ENCODE results near the gene NKX1-1.
"Not testable (repeated sequence)": the region's sequence is repeated elsewhere in the genome, so short reads cannot be mapped to it uniquely, and the experiment has no call there.

NKX1-1 gene

DNA sequence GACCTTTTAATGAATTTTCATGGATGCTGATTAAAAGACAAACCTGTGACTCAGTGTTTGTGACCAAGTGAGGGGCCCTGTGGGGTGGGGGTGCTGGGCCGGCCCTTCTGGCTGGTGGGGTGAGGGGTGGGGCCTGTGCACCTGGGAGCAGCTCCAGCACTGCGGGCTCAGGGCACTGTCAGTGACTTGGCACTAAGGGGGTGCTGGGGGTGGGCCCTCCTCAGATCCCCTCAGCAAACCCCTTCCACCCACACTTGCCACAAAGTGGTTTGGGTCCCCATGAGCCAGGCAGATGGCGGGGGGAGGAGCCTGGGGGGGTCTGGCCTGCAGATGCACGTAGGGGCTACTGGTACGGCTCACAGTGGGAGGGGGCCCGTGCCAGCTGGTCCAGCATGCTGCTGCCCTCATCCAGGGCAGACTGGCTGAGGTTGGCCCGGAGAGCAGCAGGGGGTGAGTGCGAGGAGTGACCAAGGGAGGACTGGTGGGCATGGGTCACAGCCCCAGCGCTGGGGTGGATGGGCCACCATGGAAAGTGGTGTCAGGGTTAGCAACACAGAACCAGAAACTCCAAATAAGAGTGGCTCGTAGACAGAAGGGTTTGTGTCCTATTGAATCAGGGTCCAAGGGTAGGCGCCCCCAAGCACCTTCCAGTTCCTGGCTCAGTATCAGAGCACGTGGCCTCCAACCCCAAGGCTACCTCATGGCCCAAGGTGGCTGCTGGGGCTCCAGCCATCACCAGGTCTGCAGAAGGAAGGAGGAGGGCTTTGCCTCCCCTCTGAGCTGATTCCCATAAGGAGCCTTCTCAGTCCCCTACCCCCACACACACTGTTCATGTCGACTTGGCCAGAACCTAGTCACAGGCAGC is 10.1 kb downstream of the NKX1-1 start:
- Histone ChIP-seq H3K9me3 (ENCODE audit: control insufficient read depth, low read length) (no peaks in the 10 kb centered on the region), H3K36me3 (ENCODE audit: control insufficient read depth, insufficient read depth, low read length) (no peaks in the 10 kb centered on the region), H3K4me3 (ENCODE audit: low read depth, low read length) (no peak overlapping the region), H3K9ac (no peak overlapping the region), H3K27ac (no peak overlapping the region), H3K27me3 (ENCODE audit: control insufficient read depth, insufficient read depth, low read length) (no peaks in the 10 kb centered on the region), H3K4me1 (no peaks in the 10 kb centered on the region), H3K4me2 (ENCODE audit: low read length) (no peak overlapping the region), H3K79me2 (no peaks in the 10 kb centered on the region), H2AFZ (no peak overlapping the region)
- TF ChIP-seq, protein P1, sequence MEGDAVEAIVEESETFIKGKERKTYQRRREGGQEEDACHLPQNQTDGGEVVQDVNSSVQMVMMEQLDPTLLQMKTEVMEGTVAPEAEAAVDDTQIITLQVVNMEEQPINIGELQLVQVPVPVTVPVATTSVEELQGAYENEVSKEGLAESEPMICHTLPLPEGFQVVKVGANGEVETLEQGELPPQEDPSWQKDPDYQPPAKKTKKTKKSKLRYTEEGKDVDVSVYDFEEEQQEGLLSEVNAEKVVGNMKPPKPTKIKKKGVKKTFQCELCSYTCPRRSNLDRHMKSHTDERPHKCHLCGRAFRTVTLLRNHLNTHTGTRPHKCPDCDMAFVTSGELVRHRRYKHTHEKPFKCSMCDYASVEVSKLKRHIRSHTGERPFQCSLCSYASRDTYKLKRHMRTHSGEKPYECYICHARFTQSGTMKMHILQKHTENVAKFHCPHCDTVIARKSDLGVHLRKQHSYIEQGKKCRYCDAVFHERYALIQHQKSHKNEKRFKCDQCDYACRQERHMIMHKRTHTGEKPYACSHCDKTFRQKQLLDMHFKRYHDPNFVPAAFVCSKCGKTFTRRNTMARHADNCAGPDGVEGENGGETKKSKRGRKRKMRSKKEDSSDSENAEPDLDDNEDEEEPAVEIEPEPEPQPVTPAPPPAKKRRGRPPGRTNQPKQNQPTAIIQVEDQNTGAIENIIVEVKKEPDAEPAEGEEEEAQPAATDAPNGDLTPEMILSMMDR (IDR thresholded peaks at IDR 0.05) = no peak

DNA sequence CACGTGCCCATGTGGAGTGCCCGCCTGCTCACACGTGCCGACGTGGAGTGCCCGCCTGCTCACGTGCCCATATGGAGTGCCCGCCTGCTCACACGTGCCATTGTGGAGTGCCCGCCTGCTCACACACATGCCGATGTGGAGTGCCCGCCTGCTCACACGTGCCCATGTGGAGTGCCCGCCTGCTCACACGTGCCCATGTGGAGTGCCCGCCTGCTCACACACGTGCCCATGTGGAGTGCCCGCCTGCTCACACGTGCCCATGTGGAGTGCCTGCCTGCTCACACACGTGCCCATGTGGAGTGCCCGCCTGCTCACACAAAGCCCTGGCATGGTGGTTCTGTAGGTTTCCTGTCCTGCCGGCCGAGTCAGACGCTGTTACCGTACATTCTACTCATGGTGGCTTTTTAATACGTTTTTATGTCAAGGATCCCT is 10.8 kb downstream of the NKX1-1 start:
- not testable (repeated sequence) for H3K27ac ChIP-seq; H3K4me2 ChIP-seq (ENCODE audit: low read length); H3K36me3 ChIP-seq (ENCODE audit: control insufficient read depth, insufficient read depth, low read length); H3K9me3 ChIP-seq (ENCODE audit: control insufficient read depth, low read length); H3K27me3 ChIP-seq (ENCODE audit: control insufficient read depth, insufficient read depth, low read length); H3K9ac ChIP-seq; H3K4me3 ChIP-seq (ENCODE audit: low read depth, low read length); H3K79me2 ChIP-seq; H2AFZ ChIP-seq; H3K4me1 ChIP-seq

DNA sequence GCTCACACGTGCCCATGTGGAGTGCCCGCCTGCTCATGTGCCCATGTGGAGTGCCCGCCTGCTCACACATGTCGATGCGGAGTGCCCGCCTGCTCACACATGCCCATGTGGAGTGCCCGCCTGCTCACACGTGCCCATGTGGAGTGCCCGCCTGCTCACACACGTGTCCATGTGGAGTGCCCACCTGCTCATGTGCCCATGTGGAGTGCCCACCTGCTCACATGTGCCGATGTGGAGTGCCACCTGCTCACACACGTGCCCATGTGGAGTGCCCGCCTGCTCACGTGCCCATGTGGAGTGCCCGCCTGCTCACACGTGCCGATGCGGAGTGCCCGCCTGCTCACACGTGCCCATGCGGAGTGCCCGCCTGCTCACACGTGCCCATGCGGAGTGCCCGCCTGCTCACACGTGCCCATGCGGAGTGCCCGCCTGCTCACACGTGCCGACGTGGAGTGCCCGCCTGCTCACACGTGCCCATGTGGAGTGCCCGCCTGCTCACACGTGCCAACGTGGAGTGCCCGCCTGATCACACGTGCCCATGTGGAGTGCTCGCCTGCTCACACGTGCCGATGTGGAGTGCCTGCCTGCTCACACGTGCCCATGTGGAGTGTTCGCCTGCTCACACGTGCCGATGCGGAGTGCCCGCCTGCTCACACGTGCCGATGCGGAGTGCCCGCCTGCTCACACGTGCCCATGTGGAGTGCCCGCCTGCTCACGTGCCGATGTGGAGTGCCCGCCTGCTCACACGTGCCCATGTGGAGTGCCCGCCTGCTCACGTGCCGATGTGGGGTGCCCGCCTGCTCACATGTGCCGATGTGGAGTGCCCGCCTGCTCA is 11.5 kb downstream of the NKX1-1 start:
- H3K4me2 ChIP-seq (ENCODE audit: low read length); H3K36me3 ChIP-seq (ENCODE audit: control insufficient read depth, insufficient read depth, low read length); H2AFZ ChIP-seq; H3K79me2 ChIP-seq; H3K4me1 ChIP-seq; H3K9me3 ChIP-seq (ENCODE audit: control insufficient read depth, low read length); H3K4me3 ChIP-seq (ENCODE audit: low read depth, low read length); H3K27ac ChIP-seq; H3K27me3 ChIP-seq (ENCODE audit: control insufficient read depth, insufficient read depth, low read length); H3K9ac ChIP-seq: not testable (repeated sequence)

GRCh38 chr4:1393866-1394265 is 12.4 kb downstream of the NKX1-1 start:
- H3K9me3 ChIP-seq (ENCODE audit: control insufficient read depth, low read length) = no peaks in the 10 kb centered on the region
- H3K27ac ChIP-seq = no peak overlapping the region
- H2AFZ ChIP-seq = no peak overlapping the region
- TF ChIP-seq, protein P1 (IDR thresholded peaks at IDR 0.05) = no peak
- no peaks in the 10 kb centered on the region for H3K36me3 ChIP-seq (ENCODE audit: control insufficient read depth, insufficient read depth, low read length)
- no peaks in the 10 kb centered on the region for H3K79me2 ChIP-seq
- no peak overlapping the region for H3K4me2 ChIP-seq (ENCODE audit: low read length)
- H3K9ac ChIP-seq = no peak overlapping the region
- no peaks in the 10 kb centered on the region for H3K27me3 ChIP-seq (ENCODE audit: control insufficient read depth, insufficient read depth, low read length)
- H3K4me1 ChIP-seq = no peaks in the 10 kb centered on the region
- no peak overlapping the region for H3K4me3 ChIP-seq (ENCODE audit: low read depth, low read length)

GRCh38 chr4:1393363-1393762 is 12.9 kb downstream of the NKX1-1 start:
- H3K36me3 ChIP-seq (ENCODE audit: control insufficient read depth, insufficient read depth, low read length) = not testable (repeated sequence)

More at GRCh38 chr4:1393363-1393762, 12.9 kb downstream of the NKX1-1 start:
- not testable (repeated sequence) for H3K4me2 ChIP-seq (ENCODE audit: low read length); H3K27ac ChIP-seq; H2AFZ ChIP-seq; H3K4me1 ChIP-seq; H3K4me3 ChIP-seq (ENCODE audit: low read depth, low read length); H3K9ac ChIP-seq; H3K9me3 ChIP-seq (ENCODE audit: control insufficient read depth, low read length); H3K79me2 ChIP-seq; H3K27me3 ChIP-seq (ENCODE audit: control insufficient read depth, insufficient read depth, low read length)

Data from parathyroid adenoma (tissue), 2 donors.